GM18499 (cell line): ENCODE results near the gene ATXN10.

Source experiments
- ATAC-seq: cut with Tn5 transposase; IDR thresholded peaks from one replicate; pipeline ENCODE4 v1.9.1; 2021; ENCODE audit warnings: moderate number of reproducible peaks; ENCODE audit not compliant: insufficient read depth, unreplicated experiment

ATXN10 gene

GRCh38 chr22:45807156-45807915 is 135.7 kb downstream of the ATXN10 start:
- no peak for ATAC-seq

GRCh38 chr22:45812910-45813309 is 141.3 kb downstream of the ATXN10 start:
- no peak for ATAC-seq

GRCh38 chr22:45814198-45814597 is 142.6 kb downstream of the ATXN10 start:
- no peak for ATAC-seq

GRCh38 chr22:45816776-45817175 is 145.1 kb downstream of the ATXN10 start:
- ATAC-seq, result no peak

DNA sequence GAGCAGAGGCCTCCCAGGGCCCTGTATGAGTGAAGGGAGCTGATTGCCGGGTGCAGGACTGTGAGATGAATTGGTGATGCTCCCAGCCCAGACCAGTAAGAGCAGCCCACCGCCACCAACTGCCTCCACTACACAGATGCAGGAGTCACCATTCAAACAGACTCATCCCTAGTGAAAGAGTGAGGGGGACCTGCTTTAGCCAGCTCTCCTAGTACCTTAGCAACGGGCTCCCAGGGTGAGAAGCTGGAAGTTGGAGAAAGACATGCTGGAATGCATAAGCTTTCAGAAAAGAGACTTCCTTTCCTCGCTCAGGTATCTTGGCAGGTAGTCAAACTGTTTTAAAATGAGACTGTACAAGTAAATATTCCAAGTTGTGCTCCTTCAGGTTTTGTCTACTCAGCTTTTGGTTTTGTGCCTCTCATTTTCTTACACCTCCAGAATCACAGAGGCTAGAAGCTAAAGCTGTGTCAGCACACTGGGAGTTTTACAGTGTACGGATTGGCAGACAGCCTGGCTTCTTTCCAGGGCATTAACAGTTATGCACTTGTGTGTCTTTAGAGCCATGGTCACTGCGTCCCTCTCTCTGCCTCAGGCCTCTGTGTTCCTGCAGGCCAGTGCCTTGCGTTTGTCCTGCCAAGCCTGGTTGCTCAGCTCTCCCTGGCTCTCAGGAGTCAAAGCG is 146.2 kb downstream of the ATXN10 start:
- ATAC-seq, result no peak

DNA sequence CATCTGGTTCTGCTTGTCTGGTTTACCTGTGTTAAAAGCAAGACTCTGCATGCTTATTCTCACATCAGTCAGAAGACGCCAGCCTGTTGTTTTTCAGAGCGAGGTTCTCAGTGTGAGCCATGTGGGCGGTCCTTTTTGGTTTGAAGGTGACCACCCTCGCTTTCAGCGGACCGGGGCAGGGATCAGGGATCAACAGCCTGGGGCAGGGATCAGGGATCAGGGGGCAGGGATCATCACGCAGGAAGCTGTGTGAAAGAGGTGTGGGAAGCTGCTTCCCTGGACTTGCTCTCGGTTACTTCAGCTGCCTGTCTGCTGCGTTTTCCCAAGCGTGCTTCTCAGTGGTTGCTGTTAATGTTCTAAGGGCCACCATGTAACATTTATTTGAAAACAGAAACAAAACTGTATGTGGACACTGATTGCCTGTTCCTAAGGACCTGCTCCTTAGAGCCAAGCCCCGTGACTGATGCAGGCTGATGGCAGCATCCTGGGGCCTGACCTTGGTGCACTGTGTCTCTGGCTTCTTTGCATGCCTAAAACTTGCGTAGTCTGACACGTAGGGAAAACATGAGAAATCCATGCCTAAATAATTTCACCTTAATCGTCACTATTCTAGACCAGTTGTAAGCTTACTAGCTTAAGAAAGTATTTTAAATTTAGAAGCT is 146.9 kb downstream of the ATXN10 start:
- no peak for ATAC-seq

- ATAC-seq, result no peak
Observed at GRCh38 chr22:45819305-45819704, 147.7 kb downstream of the ATXN10 start.

DNA sequence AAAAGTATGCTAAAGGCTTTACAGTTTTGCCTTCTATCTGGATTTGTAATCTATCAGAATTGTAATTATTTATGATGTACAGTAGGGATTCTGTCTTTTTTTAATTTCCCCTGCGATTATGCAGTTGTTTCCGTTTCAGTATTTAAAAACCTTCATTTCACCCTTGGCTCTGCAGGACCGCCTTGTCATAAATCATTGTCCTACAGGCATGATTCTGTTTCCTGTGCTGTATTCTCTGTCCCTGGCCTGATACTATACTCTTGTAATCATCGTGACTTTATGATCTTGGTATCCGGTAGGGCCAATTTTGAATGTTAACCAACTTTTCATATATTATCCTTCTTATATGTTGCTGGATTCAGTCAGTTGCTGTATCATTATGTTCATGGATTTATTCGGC is 151.7 kb downstream of the ATXN10 start:
- ATAC-seq, result no peak

DNA sequence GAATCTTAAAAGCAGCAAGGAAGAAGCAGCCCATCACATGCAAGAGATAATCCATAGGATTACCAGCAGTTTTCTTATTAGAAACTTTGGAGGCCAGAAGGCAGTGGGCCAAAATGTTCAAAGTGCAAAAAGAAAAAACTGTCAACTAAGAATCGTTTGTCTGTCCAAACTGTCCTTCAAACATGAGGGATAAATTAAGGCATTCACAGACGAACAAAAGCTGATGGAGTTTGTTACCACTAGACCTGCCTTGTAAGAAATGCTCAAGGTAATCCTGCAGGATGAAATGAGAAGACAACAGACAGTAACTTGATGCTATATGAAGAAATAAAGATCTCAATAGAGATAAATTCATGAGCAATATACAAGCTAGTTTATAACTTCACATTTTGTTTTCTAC is 154.9 kb downstream of the ATXN10 start:
- no peak for ATAC-seq

DNA sequence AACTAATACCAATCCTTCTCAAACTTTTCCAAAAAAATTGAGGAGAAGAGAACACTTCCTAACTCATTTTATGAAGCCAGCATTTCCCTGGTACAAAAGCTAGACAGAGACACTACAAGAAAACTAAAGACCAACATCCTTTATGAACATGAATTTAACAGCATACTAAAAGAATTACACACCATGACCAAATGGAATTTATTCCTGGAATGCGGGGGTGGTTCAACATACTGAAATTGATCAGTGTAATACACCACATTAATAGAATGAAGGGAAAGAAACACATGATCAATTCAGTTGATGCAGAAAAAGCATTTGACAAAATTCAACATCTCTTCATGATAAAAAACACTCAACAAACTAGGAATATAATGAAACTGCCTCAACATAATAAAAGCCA is 157.2 kb downstream of the ATXN10 start:
- ATAC-seq, result no peak

DNA sequence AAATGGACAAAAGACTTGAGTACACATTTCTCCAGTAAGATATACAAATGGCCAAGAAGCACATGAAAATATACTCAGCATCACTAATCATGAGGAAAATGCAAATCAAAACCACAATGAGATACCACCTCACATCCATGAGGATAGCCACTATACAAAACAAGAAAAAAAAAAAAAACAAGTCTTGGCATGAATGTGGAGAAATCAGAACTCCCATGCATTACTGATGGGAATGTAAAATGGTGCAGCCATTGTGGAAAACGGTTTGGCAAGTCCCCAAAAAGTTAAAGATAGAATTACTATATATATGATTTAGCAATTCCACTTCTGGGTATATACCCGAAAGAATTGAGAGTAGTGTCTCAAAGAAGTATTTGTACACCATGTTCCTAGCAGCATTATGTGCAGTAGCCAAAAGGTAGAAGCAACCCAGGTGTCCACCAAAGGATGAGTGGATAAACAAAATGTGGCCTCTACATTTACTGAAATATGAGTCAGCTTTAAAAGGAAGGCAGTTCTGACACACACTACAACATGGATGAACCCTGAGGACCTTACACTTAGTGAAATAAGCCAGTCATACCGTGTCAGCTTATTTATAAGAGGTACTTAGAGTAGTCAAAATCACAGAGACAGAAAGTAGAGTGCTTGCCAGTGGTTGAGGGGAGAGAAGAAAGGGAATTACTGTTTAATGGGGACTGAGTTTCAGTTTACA is 159.1 kb downstream of the ATXN10 start:
- ATAC-seq, result no peak

- ATAC-seq, result no peak
Observed at GRCh38 chr22:45831394-45831793, 159.8 kb downstream of the ATXN10 start.

DNA sequence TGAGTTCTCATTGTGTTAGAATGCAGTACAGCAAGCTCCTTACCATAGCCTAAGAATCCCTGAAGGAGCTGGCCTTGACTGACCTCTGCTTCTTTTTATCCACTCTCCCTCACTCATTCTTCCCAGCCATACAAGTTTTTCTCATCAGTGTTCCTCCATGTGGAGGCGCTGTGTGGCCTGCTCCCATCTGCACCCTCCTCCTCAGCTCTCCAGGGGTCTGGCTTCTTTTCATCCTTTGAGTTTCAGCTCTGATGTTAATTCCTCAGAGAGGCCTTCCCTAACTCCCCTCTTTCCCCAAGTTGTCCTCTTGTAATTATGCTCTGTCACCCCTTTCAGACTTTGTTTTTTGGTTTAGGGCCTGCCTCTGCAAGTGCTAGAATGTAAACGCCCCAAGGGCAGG is 160.5 kb downstream of the ATXN10 start:
- no peak for ATAC-seq

DNA sequence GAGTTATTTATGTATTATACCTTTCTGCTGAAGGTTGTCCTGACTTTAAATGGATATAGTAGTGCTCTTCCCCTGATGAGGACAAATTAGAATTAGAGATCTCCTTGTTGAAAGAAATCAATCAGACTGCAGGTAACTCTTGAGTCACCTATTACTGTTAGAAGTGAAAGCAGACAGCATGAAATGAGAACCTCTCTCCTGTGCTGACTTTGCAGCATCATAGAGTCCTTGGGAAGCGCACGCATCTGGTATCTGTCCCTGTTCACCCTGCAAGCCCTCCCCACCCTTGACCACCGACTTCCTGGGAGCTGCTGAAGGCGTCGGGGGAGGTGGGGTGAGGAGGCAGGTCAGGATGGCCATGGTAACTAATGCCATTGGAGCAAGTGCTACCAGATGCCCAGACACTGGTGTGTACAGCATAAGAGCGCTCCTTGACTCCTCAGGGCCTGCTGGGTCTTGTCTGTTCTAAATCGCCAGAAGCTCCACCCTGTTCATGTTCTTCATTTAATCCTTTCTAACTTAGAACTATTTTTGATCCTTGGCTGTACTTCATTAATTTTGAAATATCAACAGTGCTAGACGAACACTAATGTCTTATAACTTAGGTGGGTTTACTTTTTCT is 161.4 kb downstream of the ATXN10 start:
- no peak for ATAC-seq

DNA sequence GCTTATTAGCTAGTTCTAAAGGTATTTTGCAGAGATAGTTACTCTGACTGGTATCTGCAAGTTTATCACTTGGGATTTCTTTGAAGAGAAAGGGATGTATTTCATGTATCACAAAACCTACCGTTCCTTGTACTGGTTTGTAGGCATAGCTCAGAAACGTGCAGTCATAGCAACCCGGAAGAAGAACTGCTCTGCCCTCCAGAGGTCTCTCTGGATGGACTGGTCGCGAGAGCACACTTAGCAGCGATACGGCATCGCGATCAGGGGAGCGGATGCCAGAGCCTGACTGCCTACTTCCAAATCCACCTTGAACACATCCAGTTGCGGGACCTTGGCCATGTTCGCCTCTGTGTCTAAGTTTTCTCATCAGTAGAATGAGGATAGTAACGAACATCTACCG is 162.0 kb downstream of the ATXN10 start:
- no peak for ATAC-seq

DNA sequence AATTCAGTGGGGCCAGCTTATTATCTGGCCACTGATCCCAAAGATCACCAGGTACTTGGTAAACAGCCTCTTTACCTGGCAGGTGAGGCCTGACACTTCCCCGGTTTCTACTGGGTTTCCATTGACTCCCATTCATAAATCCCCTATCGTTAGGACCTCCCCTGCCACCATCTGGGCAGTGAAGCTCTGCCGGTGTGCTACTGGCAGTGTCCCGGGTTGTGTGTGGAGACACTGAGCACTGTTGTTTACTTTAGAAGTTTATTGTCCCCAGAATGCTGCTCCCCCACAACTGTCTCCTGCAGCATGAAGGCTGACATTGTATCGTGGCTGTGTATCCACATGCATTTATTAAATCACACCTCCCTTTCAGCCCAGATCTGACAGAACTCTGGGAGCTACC is 162.6 kb downstream of the ATXN10 start:
- no peak for ATAC-seq

GRCh38 chr22:45834795-45835194 is 163.2 kb downstream of the ATXN10 start:
- no peak for ATAC-seq

GRCh38 chr22:45836418-45837169 is 165.0 kb downstream of the ATXN10 start:
- no peak for ATAC-seq

DNA sequence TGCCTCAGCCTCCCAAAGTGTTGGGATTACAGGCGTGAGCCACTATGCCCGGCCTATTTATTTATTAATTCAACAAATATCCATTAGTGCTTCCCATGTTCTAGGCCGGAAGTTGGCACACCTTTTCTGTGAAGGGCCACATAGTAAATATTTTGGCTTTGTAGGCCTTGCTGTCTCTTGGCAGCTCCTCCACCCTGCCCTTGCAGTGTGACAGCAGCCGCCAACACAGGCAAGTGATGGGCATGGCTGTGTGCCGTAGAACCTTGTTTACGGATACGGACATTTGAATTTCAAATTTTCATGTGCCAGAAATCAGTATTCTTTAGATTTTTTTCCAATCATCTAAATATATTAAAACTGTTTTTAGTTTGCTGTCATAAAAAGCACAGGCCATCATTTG is 165.9 kb downstream of the ATXN10 start:
- ATAC-seq, result no peak
